Testis (tissue), 2 donors: Measurements from ENCODE around the gene TMEFF1.

Source experiments
- POLR2A ChIP-seq: fragments of 450-650 bp; IDR thresholded peaks from one replicate; pipeline ENCODE4 v1.6.1; 2017; ENCODE audit warnings: antibody characterized with exemption, mild to moderate bottlenecking, moderate library complexity
- TF ChIP-seq, protein P1 (sequence below), 3 experiments: fragments of 450-650 bp in 2 of 3; fragments of 200-600 bp in 1 of 3; sonication (generic) in 1 of 3; IDR thresholded peaks; one replicate each; pipeline ENCODE4 v1.5.1; 2016 to 2019; ENCODE audit warnings: antibody characterized with exemption in 3 of 3, mild to moderate bottlenecking in 2 of 3, moderate library complexity in 1 of 3

DNA sequence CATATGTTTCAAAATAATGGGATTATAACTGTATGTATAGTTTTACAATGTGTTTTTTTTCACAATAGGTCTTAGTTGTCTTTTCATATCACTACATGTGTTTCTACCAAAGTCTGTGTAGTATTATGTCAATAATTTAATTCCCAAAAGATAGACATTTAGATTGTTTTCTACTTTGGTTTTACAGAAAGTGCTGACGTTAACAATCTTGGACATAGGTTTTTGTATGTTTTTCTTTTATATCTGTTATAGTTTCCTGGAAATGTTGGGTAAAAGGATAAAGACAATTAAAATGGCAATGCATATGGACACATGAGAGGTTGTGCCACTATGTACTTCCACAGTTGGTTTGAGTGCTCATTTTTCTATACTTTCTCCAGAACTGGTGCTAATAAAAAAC lies 15.2 kb downstream of the TMEFF1 start:
- TF ChIP-seq POLR2A = no peak
- TF ChIP-seq, protein P1, sequence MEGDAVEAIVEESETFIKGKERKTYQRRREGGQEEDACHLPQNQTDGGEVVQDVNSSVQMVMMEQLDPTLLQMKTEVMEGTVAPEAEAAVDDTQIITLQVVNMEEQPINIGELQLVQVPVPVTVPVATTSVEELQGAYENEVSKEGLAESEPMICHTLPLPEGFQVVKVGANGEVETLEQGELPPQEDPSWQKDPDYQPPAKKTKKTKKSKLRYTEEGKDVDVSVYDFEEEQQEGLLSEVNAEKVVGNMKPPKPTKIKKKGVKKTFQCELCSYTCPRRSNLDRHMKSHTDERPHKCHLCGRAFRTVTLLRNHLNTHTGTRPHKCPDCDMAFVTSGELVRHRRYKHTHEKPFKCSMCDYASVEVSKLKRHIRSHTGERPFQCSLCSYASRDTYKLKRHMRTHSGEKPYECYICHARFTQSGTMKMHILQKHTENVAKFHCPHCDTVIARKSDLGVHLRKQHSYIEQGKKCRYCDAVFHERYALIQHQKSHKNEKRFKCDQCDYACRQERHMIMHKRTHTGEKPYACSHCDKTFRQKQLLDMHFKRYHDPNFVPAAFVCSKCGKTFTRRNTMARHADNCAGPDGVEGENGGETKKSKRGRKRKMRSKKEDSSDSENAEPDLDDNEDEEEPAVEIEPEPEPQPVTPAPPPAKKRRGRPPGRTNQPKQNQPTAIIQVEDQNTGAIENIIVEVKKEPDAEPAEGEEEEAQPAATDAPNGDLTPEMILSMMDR (IDR thresholded peaks at IDR 0.05) = no peak
